ENCODE measurements around the gene ACBD4.

Gene ACBD4

GRCh38 chr17:45104497-45104896 lies 31.0 kb upstream of the ACBD4 start:
- no peak for DNase-seq (ENCODE audit: low spot score)

- no peak for DNase-seq (ENCODE audit: low spot score)
Measured at GRCh38 chr17:45104907-45105624, 30.4 kb upstream of the ACBD4 start.

- DNase-seq (ENCODE audit: low spot score): no peak
Measured at GRCh38 chr17:45106096-45106495, 29.4 kb upstream of the ACBD4 start.

- no peak for DNase-seq (ENCODE audit: low spot score)
Measured at GRCh38 chr17:45106582-45106981, 28.9 kb upstream of the ACBD4 start.

- DNase-seq (ENCODE audit: low spot score): no peak
Measured at GRCh38 chr17:45107293-45108010, 28.0 kb upstream of the ACBD4 start.

GRCh38 chr17:45108051-45108450 lies 27.4 kb upstream of the ACBD4 start:
- DNase-seq (ENCODE audit: low spot score): no peak

- DNase-seq (ENCODE audit: low spot score): no peak
Measured at GRCh38 chr17:45108595-45109521, 26.6 kb upstream of the ACBD4 start.

- DNase-seq (ENCODE audit: low spot score): no peak
Measured at GRCh38 chr17:45110676-45111611, 24.5 kb upstream of the ACBD4 start.

- DNase-seq (ENCODE audit: low spot score): no peak
Measured at GRCh38 chr17:45111850-45112249, 23.6 kb upstream of the ACBD4 start.

GRCh38 chr17:45112559-45113423 lies 22.7 kb upstream of the ACBD4 start:
- DNase-seq (ENCODE audit: low spot score): no peak

GRCh38 chr17:45113424-45113754 lies 22.1 kb upstream of the ACBD4 start:
- no peak for DNase-seq (ENCODE audit: low spot score)

GRCh38 chr17:45114117-45114932 lies 21.2 kb upstream of the ACBD4 start:
- no peak for DNase-seq (ENCODE audit: low spot score)

- DNase-seq (ENCODE audit: low spot score): no peak
Measured at GRCh38 chr17:45115015-45115625, 20.4 kb upstream of the ACBD4 start.

GRCh38 chr17:45115871-45116270 lies 19.6 kb upstream of the ACBD4 start:
- no peak for DNase-seq (ENCODE audit: low spot score)

- no peak for DNase-seq (ENCODE audit: low spot score)
Measured at GRCh38 chr17:45116434-45117016, 19.0 kb upstream of the ACBD4 start.

- DNase-seq (ENCODE audit: low spot score): no peak
Measured at GRCh38 chr17:45117334-45117733, 18.2 kb upstream of the ACBD4 start.

- DNase-seq (ENCODE audit: low spot score): no peak
Measured at GRCh38 chr17:45117848-45118646, 17.4 kb upstream of the ACBD4 start.

GRCh38 chr17:45118691-45119090 lies 16.8 kb upstream of the ACBD4 start:
- DNase-seq (ENCODE audit: low spot score): no peak
